Keratinocyte (primary cell): Measurements from ENCODE around the gene SCNN1B. TPM values are rescaled to one million over a fixed set of nuclear protein-coding genes. Genes with fewer than 3 reads are reported as not detected.

Experiments used
- DNase-seq: peaks from one replicate; pipeline ENCODE4 v3.0.0-alpha.2; 2011; ENCODE audit warnings: low read depth, missing footprints, low spot score
- FAIRE-seq: peaks from 2 replicates; lab custom pipeline; 2011; peaks lifted over from hg19 to GRCh38; lab: Jason Lieb, UNC
- H2AFZ ChIP-seq: 2 replicates; pipeline ENCODE4 v1.6.0; 2012; ENCODE audit warnings: low read length, control low read depth, inconsistent platforms; ENCODE audit not compliant: control insufficient read depth
- H3K27ac ChIP-seq: 2 replicates; pipeline ENCODE4 v1.5.1; 2011; ENCODE audit warnings: low read length; ENCODE audit not compliant: control insufficient read depth, insufficient read depth
- H3K27me3 ChIP-seq: 3 replicates; pipeline ENCODE4 v1.6.0; 2011; ENCODE audit warnings: low read length; ENCODE audit not compliant: control insufficient read depth, insufficient read depth; ENCODE audit errors: extremely low read depth
- H3K36me3 ChIP-seq, 2 experiments: 2 replicates in 1 of 2; 3 replicates in 1 of 2; pipeline ENCODE4 v1.5.1; 2011; ENCODE audit warnings: low read length in 2 of 2, mild to moderate bottlenecking in 1 of 2; ENCODE audit not compliant: control insufficient read depth in 2 of 2, insufficient read depth in 2 of 2; ENCODE audit errors: extremely low read depth in 1 of 2
- H3K4me1 ChIP-seq: 3 replicates; pipeline ENCODE4 v1.5.1; 2011; ENCODE audit warnings: low read length; ENCODE audit not compliant: control insufficient read depth, insufficient read depth; ENCODE audit errors: extremely low read depth
- H3K4me2 ChIP-seq: 3 replicates; pipeline ENCODE4 v1.6.0; 2011; ENCODE audit warnings: low read depth, low read length; ENCODE audit not compliant: control insufficient read depth, insufficient read depth; ENCODE audit errors: extremely low read depth
- H3K4me3 ChIP-seq, 3 experiments: fragments of 200-600 bp in 1 of 3; sonication (generic) in 1 of 3; 2 replicates in 2 of 3; 3 replicates in 1 of 3; pipeline ENCODE4 v1.5.1; 2011 to 2016; ENCODE audit warnings: low read length in 3 of 3, mild to moderate bottlenecking in 3 of 3, control low read depth in 2 of 3, inconsistent platforms in 1 of 3, low read depth in 1 of 3, mixed read lengths in 1 of 3, mixed run types in 1 of 3, moderate library complexity in 1 of 3; ENCODE audit not compliant: control insufficient read depth in 2 of 3, insufficient read depth in 2 of 3; ENCODE audit errors: extremely low read depth in 1 of 3
- H3K79me2 ChIP-seq: 2 replicates; pipeline ENCODE4 v1.6.0; 2012; ENCODE audit warnings: low read length; ENCODE audit not compliant: control insufficient read depth, insufficient read depth
- H3K9ac ChIP-seq: 3 replicates; pipeline ENCODE4 v1.6.0; 2011; ENCODE audit warnings: low read length; ENCODE audit not compliant: control insufficient read depth, insufficient read depth; ENCODE audit errors: extremely low read depth
- H3K9me1 ChIP-seq: 3 replicates; pipeline ENCODE4 v1.6.0; 2011; ENCODE audit warnings: low read length; ENCODE audit not compliant: control insufficient read depth, insufficient read depth; ENCODE audit errors: extremely low read depth
- H3K9me3 ChIP-seq: 2 replicates; pipeline ENCODE4 v1.5.1; 2012; ENCODE audit warnings: low read depth, low read length; ENCODE audit not compliant: control insufficient read depth
- H4K20me1 ChIP-seq: 3 replicates; pipeline ENCODE4 v1.6.0; 2011; ENCODE audit warnings: low read length; ENCODE audit not compliant: control insufficient read depth, insufficient read depth; ENCODE audit errors: extremely low read depth
- EZH2 ChIP-seq: IDR thresholded peaks from one replicate; pipeline ENCODE4 v1.6.1; 2012; ENCODE audit warnings: inconsistent platforms, mild to moderate bottlenecking, low read length, moderate library complexity
- dilution Hi-C: fragments of 300-500 bp; cut with MboI; formaldehyde crosslinking; loops from one replicate; pipeline ENCODE4 v1.7.0; 2020; ENCODE audit warnings: low sequenced_read_pairs; ENCODE audit not compliant: extremely low pct_ligation_motif_present
- polyA plus RNA-seq, 5 experiments: library from polyadenylated mRNA; depleted of rRNA in 3 of 5; stranded (reverse) in 3 of 5; stranded (forward) in 1 of 5; unstranded in 1 of 5; fragments of >200 nt; gene quantifications; 1 replicate in 1 of 5; 2 replicates in 3 of 5; 3 replicates in 1 of 5; pipeline versions ENCODE4 v1.2.1 to v1.2.3, GENCODE V29; 2011 to 2012; ENCODE audit warnings: missing spikeins in 2 of 5, low read depth in 1 of 5, low replicate concordance in 1 of 5
- TF ChIP-seq, protein P1 (sequence below), 3 experiments: IDR thresholded peaks in 1 of 3; conservative IDR thresholded peaks in 1 of 3; optimal IDR thresholded peaks in 1 of 3; 2 replicates in 2 of 3; 3 replicates in 1 of 3; pipeline versions ENCODE3 to v1.5.1; 2011; ENCODE audit warnings: low read length in 3 of 3, mild to moderate bottlenecking in 3 of 3, moderate library complexity in 2 of 3, control low read depth in 1 of 3, inconsistent platforms in 1 of 3; ENCODE audit not compliant: insufficient read depth in 2 of 3; ENCODE audit errors: extremely low read depth in 1 of 3

SCNN1B gene
- polyA plus RNA-seq, 1 donor (not counting 4 experiments of a cell fraction or from before 2014, with no cell fraction given), result 0.92 TPM

DNA sequence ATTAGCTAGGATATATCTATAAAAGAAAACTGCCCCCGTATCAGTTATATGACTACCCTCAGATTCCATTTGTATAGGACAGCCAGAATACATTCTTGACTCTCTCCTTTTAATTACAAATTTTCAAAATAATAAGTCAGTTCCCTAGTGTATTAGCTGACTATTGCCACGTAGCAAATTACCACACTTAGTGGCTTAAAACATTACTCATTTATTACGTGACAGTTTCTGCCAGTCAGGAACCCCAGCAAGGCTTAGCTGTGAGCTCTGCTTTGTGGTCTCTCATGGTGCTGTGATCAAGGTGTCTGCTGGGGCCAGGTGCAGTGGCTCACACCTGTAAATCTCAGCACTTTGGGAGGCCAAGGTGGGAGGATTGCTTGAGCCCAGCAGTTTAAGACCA lies 13.9 kb upstream of the SCNN1B start:
- Histone ChIP-seq H3K27ac (no peak overlapping the region), H3K4me1 (peaks cover 22% of the 10 kb centered on the region), H4K20me1 (no peaks in the 10 kb centered on the region), H3K9me1 (no peaks in the 10 kb centered on the region), H3K79me2 (no peaks in the 10 kb centered on the region), H3K9me3 (no peaks in the 10 kb centered on the region), H3K9ac (no peak overlapping the region), H3K36me3 (no peaks in the 10 kb centered on the region), H3K27me3 (no peaks in the 10 kb centered on the region), H3K4me3 (no peak overlapping the region), H3K4me2 (no peak overlapping the region), H2AFZ (no peak overlapping the region)
- FAIRE-seq (no peak), DNase-seq (no peak)
- TF ChIP-seq, protein P1, sequence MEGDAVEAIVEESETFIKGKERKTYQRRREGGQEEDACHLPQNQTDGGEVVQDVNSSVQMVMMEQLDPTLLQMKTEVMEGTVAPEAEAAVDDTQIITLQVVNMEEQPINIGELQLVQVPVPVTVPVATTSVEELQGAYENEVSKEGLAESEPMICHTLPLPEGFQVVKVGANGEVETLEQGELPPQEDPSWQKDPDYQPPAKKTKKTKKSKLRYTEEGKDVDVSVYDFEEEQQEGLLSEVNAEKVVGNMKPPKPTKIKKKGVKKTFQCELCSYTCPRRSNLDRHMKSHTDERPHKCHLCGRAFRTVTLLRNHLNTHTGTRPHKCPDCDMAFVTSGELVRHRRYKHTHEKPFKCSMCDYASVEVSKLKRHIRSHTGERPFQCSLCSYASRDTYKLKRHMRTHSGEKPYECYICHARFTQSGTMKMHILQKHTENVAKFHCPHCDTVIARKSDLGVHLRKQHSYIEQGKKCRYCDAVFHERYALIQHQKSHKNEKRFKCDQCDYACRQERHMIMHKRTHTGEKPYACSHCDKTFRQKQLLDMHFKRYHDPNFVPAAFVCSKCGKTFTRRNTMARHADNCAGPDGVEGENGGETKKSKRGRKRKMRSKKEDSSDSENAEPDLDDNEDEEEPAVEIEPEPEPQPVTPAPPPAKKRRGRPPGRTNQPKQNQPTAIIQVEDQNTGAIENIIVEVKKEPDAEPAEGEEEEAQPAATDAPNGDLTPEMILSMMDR (optimal IDR thresholded peaks at IDR 0.05 in 1 of 3, IDR thresholded peaks at IDR 0.05 in 1 of 3, conservative IDR thresholded peaks at IDR 0.05 in 1 of 3; ENCODE audit: extremely low read depth in 1 of 3, insufficient read depth in 2 of 3, low read length in 3 of 3), result no peak
- no peak for TF ChIP-seq EZH2
- dilution Hi-C loops, result no loop called here

DNA sequence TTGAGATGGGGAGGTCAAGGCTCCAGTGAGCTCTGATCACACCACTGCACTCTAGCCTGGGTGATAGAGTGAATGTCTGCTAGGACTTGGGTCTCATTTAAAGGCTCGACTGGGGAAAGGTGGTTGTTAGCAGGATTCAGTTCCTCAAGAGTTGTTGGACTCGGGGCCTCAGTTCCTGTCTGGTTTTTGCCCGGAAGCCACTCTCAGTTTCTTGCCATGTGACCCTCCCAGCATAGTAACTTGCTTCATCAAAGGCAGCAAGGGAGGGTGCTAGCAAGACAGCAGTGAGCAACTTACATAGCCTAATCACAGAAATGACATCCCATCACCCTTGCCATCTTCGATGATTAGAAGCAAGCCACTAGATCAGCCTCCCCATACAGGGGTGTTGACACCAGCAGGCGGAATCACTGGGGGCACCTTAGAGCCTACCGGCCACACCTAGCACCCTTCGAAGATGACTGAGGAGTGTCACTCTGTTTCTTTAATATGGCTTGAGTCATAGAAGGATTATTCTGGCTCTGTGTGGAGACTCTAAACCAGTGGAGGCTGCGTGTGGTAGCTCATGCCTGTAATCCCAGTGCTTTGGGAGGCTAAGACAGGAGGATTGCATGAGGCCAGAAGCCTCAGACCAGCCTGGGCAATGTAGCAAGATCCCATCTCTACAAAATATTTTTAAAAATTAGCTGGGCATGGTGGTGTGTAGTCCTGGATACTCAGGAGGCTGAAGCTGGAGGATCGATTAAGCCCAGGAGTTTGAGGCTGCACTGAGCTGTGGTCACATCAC lies 13.2 kb upstream of the SCNN1B start:
- no peaks in the 10 kb centered on the region for H3K27me3 ChIP-seq
- H3K9ac ChIP-seq, result no peak overlapping the region
- no peaks in the 10 kb centered on the region for H3K79me2 ChIP-seq
- no peak overlapping the region for H3K4me3 ChIP-seq
- no peak for FAIRE-seq
- H3K9me3 ChIP-seq, result no peaks in the 10 kb centered on the region
- dilution Hi-C loops, result no loop called here
- H4K20me1 ChIP-seq, result no peaks in the 10 kb centered on the region
- no peak overlapping the region for H3K27ac ChIP-seq
- H2AFZ ChIP-seq, result no peak overlapping the region
- no peak overlapping the region for H3K4me2 ChIP-seq
- peaks cover 17% of the 10 kb centered on the region for H3K4me1 ChIP-seq
- no peaks in the 10 kb centered on the region for H3K36me3 ChIP-seq
- DNase-seq, result no peak
- no peaks in the 10 kb centered on the region for H3K9me1 ChIP-seq
- TF ChIP-seq EZH2, result no peak
- TF ChIP-seq, protein P1 (optimal IDR thresholded peaks at IDR 0.05 in 1 of 3, IDR thresholded peaks at IDR 0.05 in 1 of 3, conservative IDR thresholded peaks at IDR 0.05 in 1 of 3; ENCODE audit: extremely low read depth in 1 of 3, insufficient read depth in 2 of 3, low read length in 3 of 3), result no peak
